ENCODE results near the gene SLITRK1.

The SLITRK1 gene

GRCh38 chr13:83827338-83827737, 54.9 kb downstream of the SLITRK1 start:
- H3K4me3 ChIP-seq (ENCODE audit: low read length), result no peak overlapping the region
- no peaks in the 10 kb centered on the region for H3K79me2 ChIP-seq (ENCODE audit: low read length)
- peak; percentile 44 for DNase-seq
- H3K36me3 ChIP-seq (replicated peaks; ENCODE audit: insufficient read depth, low read length), result no peaks in the 10 kb centered on the region
- H2AFZ ChIP-seq (ENCODE audit: low read length), result no peak overlapping the region
- no peak for TF ChIP-seq EZH2phosphoT487 (IDR thresholded peaks at IDR 0.05; ENCODE audit: low read length)
- H3K27me3 ChIP-seq (replicated peaks; ENCODE audit: insufficient read depth, low read length), result no peaks in the 10 kb centered on the region
- no peaks in the 10 kb centered on the region for H3F3A ChIP-seq (ENCODE audit: insufficient read depth, low read length)
- no peaks in the 10 kb centered on the region for H3K4me1 ChIP-seq (ENCODE audit: low read length)
- no peaks in the 10 kb centered on the region for H3K9me2 ChIP-seq (replicated peaks; ENCODE audit: insufficient read depth, low read length)
- H3K9me3 ChIP-seq (replicated peaks; ENCODE audit: insufficient read depth, low read length), result no peaks in the 10 kb centered on the region
- no peaks in the 10 kb centered on the region for H4K20me1 ChIP-seq (ENCODE audit: insufficient read depth, low read length)
- H3K4me2 ChIP-seq (ENCODE audit: low read depth, low read length), result no peak overlapping the region
- H3K9ac ChIP-seq (ENCODE audit: low read length), result no peak overlapping the region
- no peak overlapping the region for H3K27ac ChIP-seq (ENCODE audit: low read length)

All from MM.1S (cell line).